Upper lobe of left lung (tissue), 6 donors: Measurements from ENCODE around the gene PDE4A. TPM values are rescaled to one million over a fixed set of nuclear protein-coding genes. Genes with fewer than 3 reads are reported as not detected.

Experiments
- ATAC-seq, 2 donors: fragments of 200-7000 bp; cut with Tn5 transposase; one replicate each; pipeline ENCODE4 v1.9.1; 2022; ENCODE audit warnings: mild to moderate bottlenecking in 2 of 2, moderate library complexity in 2 of 2; ENCODE audit not compliant: low FRiP score in 2 of 2
- DNase-seq, 2 donors: peaks; one replicate each; pipeline ENCODE4 v3.0.0-alpha.2; 2019 to 2020
- H3K27ac ChIP-seq, 4 donors: fragments of 200-600 bp; sonication (generic); one replicate each; pipeline ENCODE4 v1.5.1; 2016 to 2019
- H3K27me3 ChIP-seq, 4 donors: fragments of 200-600 bp; sonication (generic); one replicate each; pipeline ENCODE4 v1.5.1; 2017 to 2019
- H3K36me3 ChIP-seq, 4 donors: fragments of 200-600 bp; sonication (generic); one replicate each; pipeline ENCODE4 v1.5.1; 2016 to 2019
- H3K4me1 ChIP-seq, 4 donors: fragments of 200-600 bp; sonication (generic); one replicate each; pipeline ENCODE4 v1.5.1; 2018 to 2019
- H3K4me3 ChIP-seq, 4 donors: fragments of 200-600 bp; sonication (generic); one replicate each; pipeline ENCODE4 v1.5.1; 2017 to 2019; ENCODE audit warnings: mild to moderate bottlenecking in 2 of 4, moderate library complexity in 1 of 4
- H3K9me3 ChIP-seq, 4 donors: fragments of 200-600 bp; sonication (generic); one replicate each; pipeline ENCODE4 v1.5.1; 2018 to 2019
- EP300 ChIP-seq, 4 donors: sonication (generic); formaldehyde crosslinking; IDR thresholded peaks; one replicate each; pipeline ENCODE4 v1.5.1; 2017; ENCODE audit warnings: antibody characterized with exemption in 4 of 4, control low read depth in 2 of 4
- POLR2A ChIP-seq, 4 donors: fragments of 450-650 bp; IDR thresholded peaks; one replicate each; pipeline ENCODE4 v1.5.1; 2016 to 2017; ENCODE audit warnings: antibody characterized with exemption in 4 of 4, mild to moderate bottlenecking in 2 of 4
- POLR2AphosphoS5 ChIP-seq, 2 donors: sonication (generic); formaldehyde crosslinking; IDR thresholded peaks; one replicate each; pipeline ENCODE4 v1.5.1; 2017; ENCODE audit warnings: antibody characterized with exemption in 2 of 2
- WGBS, 2 donors: methylation state at CpG; one replicate each; pipeline ENCODE4 v1.1.5; 2017 to 2018; 5-methylcytosine and 5-hydroxymethylcytosine counted together
- total RNA-seq, 6 donors: library from RNA; depleted of rRNA in 4 of 6; stranded (reverse); fragments of >200 nt in 4 of 6; gene quantifications; one replicate each; pipeline versions ENCODE4 v1.1.0 to v1.2.1, GENCODE V29; 2016 to 2021
- TF ChIP-seq, protein P1 (sequence below), 6 experiments: fragments of 450-650 bp in 4 of 6; fragments of 200-600 bp in 2 of 6; sonication (generic) in 2 of 6; IDR thresholded peaks; one replicate each; pipeline ENCODE4 v1.5.1; 2016 to 2019; ENCODE audit warnings: antibody characterized with exemption in 6 of 6
- donor health status: DM: no; HTN: no; CAD: no; lungs with moderate emphysema.
- donor health status: DM: no; HTN: yes; CAD: no; lungs with severe emphysema.

Gene PDE4A
- total RNA-seq, 6 donors from 2014 or later, result 22.8 to 38.2 (median 31.2) TPM

DNA sequence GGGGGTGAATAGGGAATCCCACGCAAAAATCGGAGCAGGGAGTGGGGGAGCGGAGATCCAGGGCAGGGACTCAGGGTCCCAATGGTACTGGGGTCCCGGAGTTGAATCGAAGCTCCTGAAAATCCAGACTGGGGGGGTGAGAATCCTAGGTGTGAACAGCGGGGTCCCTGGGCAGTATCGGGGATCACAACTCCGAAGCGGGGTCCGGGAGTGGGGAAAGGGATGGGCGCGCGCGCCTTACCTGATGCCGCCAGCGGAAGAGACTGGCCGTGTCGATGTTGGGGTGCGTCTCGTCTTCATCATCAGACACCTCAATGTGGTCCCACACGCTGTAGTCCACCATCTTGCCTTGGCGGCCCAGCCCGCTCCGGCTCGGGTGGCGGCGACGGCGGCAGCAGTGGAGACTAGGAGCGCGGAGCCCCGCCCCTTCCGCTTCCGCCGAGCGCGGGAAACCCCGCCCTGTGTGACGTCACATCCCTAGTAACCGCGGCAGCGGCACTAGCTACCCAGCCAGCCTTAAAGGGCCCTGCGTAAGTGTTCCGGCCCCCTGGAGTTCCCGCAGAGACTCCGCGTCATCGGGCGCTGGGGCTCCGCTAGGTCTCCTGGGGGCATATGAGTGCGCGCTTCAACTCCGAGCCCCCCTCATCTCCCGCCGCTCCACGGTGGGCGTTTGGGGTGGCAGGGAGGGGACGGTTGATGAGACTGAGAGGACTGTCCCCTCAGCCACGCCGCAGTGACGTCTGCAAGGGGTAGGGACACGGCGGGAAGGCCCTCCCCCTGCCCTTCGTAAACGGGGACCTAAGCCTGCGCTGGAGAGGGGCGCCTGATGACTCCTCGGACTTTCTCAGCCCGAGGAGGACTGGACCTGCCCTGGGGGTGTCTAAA lies 17.0 kb upstream of the PDE4A start, which contains the start of gene CDC37:
Gene CDC37, minus strand, starts transcription at position 406 of the 885 bp plus-strand sequence. Its CDS starts 63 bp downstream, at position 343.
- peaks cover 0 to 18% (median 0%) of the 10 kb centered on the region in 4 donors for H3K36me3 ChIP-seq
- peak within 1 kb of the TSS; percentile 70 to 97 (median 86) for H3K4me3 ChIP-seq
- peak; percentile 92 to 95 for TF ChIP-seq POLR2AphosphoS5 (IDR thresholded peaks at IDR 0.05)
- TF ChIP-seq, protein P1, sequence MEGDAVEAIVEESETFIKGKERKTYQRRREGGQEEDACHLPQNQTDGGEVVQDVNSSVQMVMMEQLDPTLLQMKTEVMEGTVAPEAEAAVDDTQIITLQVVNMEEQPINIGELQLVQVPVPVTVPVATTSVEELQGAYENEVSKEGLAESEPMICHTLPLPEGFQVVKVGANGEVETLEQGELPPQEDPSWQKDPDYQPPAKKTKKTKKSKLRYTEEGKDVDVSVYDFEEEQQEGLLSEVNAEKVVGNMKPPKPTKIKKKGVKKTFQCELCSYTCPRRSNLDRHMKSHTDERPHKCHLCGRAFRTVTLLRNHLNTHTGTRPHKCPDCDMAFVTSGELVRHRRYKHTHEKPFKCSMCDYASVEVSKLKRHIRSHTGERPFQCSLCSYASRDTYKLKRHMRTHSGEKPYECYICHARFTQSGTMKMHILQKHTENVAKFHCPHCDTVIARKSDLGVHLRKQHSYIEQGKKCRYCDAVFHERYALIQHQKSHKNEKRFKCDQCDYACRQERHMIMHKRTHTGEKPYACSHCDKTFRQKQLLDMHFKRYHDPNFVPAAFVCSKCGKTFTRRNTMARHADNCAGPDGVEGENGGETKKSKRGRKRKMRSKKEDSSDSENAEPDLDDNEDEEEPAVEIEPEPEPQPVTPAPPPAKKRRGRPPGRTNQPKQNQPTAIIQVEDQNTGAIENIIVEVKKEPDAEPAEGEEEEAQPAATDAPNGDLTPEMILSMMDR (IDR thresholded peaks at IDR 0.05), result no peak
- TF ChIP-seq EP300 (IDR thresholded peaks at IDR 0.05), result peak in 1 of 4 donors; percentile 39
- peak in 3 of 4 donors; percentile 69 to 90 (median 75) for TF ChIP-seq POLR2A (IDR thresholded peaks at IDR 0.05)
- peaks cover 48 to 76% (median 59%) of the 10 kb centered on the region in 4 donors for H3K4me1 ChIP-seq
- ATAC-seq, result peak; percentile 95 to 97
- DNase-seq, result peak; percentile 96 to 99
- H3K27me3 ChIP-seq, result peaks cover 0 to 13% (median 7%) of the 10 kb centered on the region in 4 donors
- WGBS, 2 donors, result 0 to 1% methylated on average over 9 to 36 of the region's 69 CpGs
- peak within 1 kb of the TSS; percentile 80 to 91 (median 84) for H3K27ac ChIP-seq
- H3K9me3 ChIP-seq, result no peaks in the 10 kb centered on the region

DNA sequence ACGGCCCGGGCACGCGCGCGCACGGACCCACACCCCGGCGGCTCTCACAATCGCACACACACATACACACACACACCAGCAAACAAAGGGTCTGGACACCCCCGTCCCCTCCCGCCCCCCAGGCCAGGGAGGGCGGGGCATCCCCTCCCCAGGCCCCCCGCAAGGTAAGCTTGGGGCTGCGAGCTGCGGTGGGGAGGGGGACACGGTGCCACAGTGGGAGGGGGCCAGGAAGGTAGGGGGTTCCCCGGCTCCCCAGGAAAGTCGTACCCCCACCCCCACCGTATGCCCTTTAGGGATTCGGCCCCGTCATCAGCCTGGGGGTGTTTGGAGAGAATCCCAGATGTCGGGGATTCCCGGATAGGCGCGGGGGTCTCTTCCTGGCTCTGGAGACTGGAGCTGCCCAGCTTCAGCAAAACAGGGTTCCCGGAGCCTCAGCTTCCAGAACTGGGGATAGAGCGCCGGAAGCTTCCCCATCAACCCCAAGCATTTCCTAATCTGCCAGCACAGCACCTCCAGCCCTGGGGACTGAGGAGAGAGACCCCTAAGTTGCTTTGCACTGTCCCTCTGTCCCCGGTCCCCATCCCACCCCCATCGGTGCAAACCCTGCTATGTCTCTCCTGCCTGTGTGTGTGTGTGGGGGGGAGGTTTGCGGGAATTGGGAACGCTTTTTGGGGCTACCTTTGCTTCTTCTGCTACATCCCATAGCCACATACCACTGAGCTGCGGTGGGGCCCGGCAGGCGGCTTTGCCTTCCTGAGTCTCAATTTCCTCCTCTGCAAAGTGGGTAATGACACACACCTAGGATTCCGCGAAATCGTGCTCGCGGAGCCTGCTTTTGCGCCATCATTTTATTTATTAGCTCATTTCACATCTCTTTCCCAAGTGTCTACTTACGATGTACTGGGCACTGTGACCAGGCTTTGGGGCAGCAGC lies 15.2 kb upstream of the PDE4A start:
- H3K4me1 ChIP-seq, result peaks cover 51 to 83% (median 64%) of the 10 kb centered on the region in 4 donors
- H3K4me3 ChIP-seq, result peak overlapping the region in 3 of 4 donors; percentile 70 to 97 (median 79)
- WGBS, 2 donors, result 8 to 16% methylated on average over 27 to 32 of the region's 43 CpGs
- ATAC-seq (peak in 1 of 2 donors; percentile 1), DNase-seq (peak in 1 of 2 donors; percentile 90)
- peak overlapping the region in 2 of 4 donors; percentile 86 to 91 for H3K27ac ChIP-seq
- peaks cover 0 to 9% (median 0%) of the 10 kb centered on the region in 4 donors for H3K36me3 ChIP-seq
- peaks cover 0 to 13% (median 7%) of the 10 kb centered on the region in 4 donors for H3K27me3 ChIP-seq
- H3K9me3 ChIP-seq, result no peaks in the 10 kb centered on the region
- TF ChIP-seq POLR2A (IDR thresholded peaks at IDR 0.05) (no peak), EP300 (IDR thresholded peaks at IDR 0.05) (no peak), POLR2AphosphoS5 (IDR thresholded peaks at IDR 0.05) (no peak)
- TF ChIP-seq, protein P1 (IDR thresholded peaks at IDR 0.05), result no peak

DNA sequence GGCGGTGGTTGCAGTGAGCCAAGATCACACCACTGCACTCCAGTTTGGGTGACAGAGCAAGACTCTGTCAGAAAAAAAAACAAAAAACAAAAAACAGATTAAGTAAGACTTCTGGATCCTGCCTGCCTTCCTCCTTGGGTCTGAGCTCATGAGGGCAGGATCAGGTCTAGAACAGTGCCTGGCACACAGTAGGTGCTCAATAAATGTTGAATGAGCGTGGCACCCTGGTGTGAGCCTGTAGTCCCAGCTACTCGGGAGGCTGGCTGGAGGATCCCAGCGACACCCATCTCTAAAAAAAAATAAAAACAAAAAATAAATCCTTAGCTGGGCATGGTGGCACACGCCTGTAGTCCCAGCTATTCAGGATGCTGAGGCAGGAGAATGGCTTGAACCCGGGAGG lies 14.1 kb upstream of the PDE4A start:
- TF ChIP-seq POLR2AphosphoS5 (IDR thresholded peaks at IDR 0.05), result no peak
- no peak for TF ChIP-seq EP300 (IDR thresholded peaks at IDR 0.05)
- TF ChIP-seq POLR2A (IDR thresholded peaks at IDR 0.05), result no peak
- TF ChIP-seq, protein P1 (IDR thresholded peaks at IDR 0.05), result no peak
- H3K27me3 ChIP-seq, result peaks cover 0 to 13% (median 7%) of the 10 kb centered on the region in 4 donors
- 82 to 85% methylated on average over 6 of the region's 6 CpGs for WGBS, 2 donors
- no peak overlapping the region for H3K4me3 ChIP-seq
- H3K4me1 ChIP-seq, result peaks cover 42 to 73% (median 54%) of the 10 kb centered on the region in 4 donors
- no peaks in the 10 kb centered on the region for H3K36me3 ChIP-seq
- DNase-seq, result no peak
- no peak overlapping the region for H3K27ac ChIP-seq
- no peak for ATAC-seq
- H3K9me3 ChIP-seq, result no peaks in the 10 kb centered on the region

DNA sequence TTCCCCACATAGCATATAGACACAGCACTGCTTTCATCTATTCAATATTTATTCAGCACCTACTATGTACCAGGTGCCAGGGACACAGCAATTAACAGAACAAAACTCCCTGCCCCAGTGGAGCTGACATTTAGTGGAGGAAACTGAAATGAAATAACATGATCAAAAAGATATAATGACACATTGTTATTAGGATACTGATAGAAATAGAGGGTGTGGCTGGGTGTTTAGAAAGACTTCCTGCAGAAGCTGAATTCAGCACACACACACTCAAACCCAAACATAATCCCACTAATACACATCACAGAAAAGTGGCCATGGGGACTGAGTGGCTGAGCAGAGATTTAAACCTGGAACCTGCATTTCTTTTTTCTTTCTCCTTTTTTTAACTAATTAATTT lies 13.2 kb upstream of the PDE4A start:
- Histone ChIP-seq H3K9me3 (no peaks in the 10 kb centered on the region), H3K4me1 (peaks cover 37 to 67% (median 47%) of the 10 kb centered on the region in 4 donors), H3K36me3 (no peaks in the 10 kb centered on the region), H3K27me3 (peaks cover 0 to 13% (median 7%) of the 10 kb centered on the region in 4 donors), H3K4me3 (no peak overlapping the region), H3K27ac (peak overlapping the region in 1 of 4 donors; percentile 37)
- no peak for TF ChIP-seq POLR2AphosphoS5 (IDR thresholded peaks at IDR 0.05)
- no peak for TF ChIP-seq EP300 (IDR thresholded peaks at IDR 0.05)
- TF ChIP-seq, protein P1 (IDR thresholded peaks at IDR 0.05), result no peak
- no peak for TF ChIP-seq POLR2A (IDR thresholded peaks at IDR 0.05)
- DNase-seq, result no peak
- no peak for ATAC-seq
